Osteocyte (in vitro differentiated cells): ENCODE results near the gene PPP1R13B. TPM values are rescaled to one million over a fixed set of nuclear protein-coding genes. Genes with fewer than 3 reads are reported as not detected.

Experiments used
- DNase-seq: peaks from one replicate; pipeline ENCODE4 v3.0.0; 2021; ENCODE audit warnings: mixed read lengths; ENCODE audit not compliant: unreplicated experiment; ENCODE audit errors: extremely low spot score
- H3K27ac Mint-ChIP-seq: one replicate; pipeline ENCODE4 v1.8.0; 2021; ENCODE audit warnings: mild to moderate bottlenecking, mixed read lengths; ENCODE audit not compliant: unreplicated experiment
- H3K27me3 Mint-ChIP-seq: one replicate; pipeline ENCODE4 v1.8.0; 2021; ENCODE audit warnings: mixed read lengths; ENCODE audit not compliant: unreplicated experiment
- H3K36me3 Mint-ChIP-seq: one replicate; pipeline ENCODE4 v1.8.0; 2021; ENCODE audit warnings: mixed read lengths; ENCODE audit not compliant: unreplicated experiment
- H3K4me1 Mint-ChIP-seq: one replicate; pipeline ENCODE4 v1.8.0; 2021; ENCODE audit warnings: mixed read lengths; ENCODE audit not compliant: unreplicated experiment
- H3K4me3 Mint-ChIP-seq: one replicate; pipeline ENCODE4 v1.8.0; 2021; ENCODE audit warnings: mild to moderate bottlenecking, moderate library complexity, mixed read lengths; ENCODE audit not compliant: unreplicated experiment
- H3K9me3 Mint-ChIP-seq: one replicate; pipeline ENCODE4 v1.8.0; 2021; ENCODE audit warnings: mixed read lengths; ENCODE audit not compliant: unreplicated experiment
- total RNA-seq: library from RNA; stranded (reverse); gene quantifications from 2 replicates; pipeline ENCODE4 v1.2.1, GENCODE V29; 2021
- TF ChIP-seq, protein P1 (sequence below): fragments of 200-600 bp; sonication (generic); IDR thresholded peaks from 2 replicates; pipeline ENCODE4 v1.5.0; 2021; ENCODE audit warnings: antibody characterized with exemption, mild to moderate bottlenecking, moderate library complexity

PPP1R13B gene
- total RNA-seq, 1 donor from 2014 or later = 7.9 TPM

DNA sequence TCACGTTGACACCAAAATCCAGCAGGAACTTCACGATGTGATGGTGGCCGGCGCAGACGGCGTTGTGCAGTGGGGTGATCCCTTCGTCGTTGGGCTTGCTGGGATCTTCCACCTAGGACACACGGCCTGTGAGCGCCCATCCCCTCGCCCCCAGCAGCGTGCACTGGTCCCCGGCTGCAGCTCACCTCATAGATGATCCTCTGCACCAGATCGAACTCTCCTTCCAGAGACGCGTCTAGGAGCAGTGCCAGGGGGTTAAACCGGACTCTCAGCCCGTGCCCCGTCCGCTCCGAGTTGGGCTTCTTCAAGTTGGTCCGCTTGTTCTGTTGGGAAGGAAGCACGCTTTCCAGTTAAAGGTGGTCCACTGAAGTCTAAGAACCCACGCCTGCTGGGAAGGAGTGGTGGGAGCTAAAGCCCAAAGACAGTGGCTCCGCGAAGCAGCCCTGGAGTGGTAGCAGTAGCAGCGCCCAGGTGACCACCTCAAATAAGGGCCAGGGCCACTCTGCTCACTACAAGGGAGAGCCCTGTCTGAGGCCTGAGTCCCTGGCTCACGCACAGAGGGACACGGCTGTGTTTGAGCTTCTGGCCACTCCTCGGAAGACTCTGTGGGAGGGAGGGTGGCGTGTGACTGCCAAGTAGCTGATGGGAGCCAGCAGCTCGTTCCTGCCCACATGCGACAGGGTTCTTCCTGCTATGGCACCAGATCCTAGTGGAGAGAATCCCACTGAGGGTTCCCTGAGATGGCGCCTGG is 108.5 kb downstream of the PPP1R13B start:
- TF ChIP-seq, protein P1, sequence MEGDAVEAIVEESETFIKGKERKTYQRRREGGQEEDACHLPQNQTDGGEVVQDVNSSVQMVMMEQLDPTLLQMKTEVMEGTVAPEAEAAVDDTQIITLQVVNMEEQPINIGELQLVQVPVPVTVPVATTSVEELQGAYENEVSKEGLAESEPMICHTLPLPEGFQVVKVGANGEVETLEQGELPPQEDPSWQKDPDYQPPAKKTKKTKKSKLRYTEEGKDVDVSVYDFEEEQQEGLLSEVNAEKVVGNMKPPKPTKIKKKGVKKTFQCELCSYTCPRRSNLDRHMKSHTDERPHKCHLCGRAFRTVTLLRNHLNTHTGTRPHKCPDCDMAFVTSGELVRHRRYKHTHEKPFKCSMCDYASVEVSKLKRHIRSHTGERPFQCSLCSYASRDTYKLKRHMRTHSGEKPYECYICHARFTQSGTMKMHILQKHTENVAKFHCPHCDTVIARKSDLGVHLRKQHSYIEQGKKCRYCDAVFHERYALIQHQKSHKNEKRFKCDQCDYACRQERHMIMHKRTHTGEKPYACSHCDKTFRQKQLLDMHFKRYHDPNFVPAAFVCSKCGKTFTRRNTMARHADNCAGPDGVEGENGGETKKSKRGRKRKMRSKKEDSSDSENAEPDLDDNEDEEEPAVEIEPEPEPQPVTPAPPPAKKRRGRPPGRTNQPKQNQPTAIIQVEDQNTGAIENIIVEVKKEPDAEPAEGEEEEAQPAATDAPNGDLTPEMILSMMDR = no peak
- Mint-ChIP-seq H3K4me1 (peaks cover 8% of the 10 kb centered on the region), H3K9me3 (no peaks in the 10 kb centered on the region), H3K27ac (no peak overlapping the region), H3K36me3 (peaks cover 12% of the 10 kb centered on the region), H3K27me3 (no peaks in the 10 kb centered on the region), H3K4me3 (no peak overlapping the region)
- DNase-seq = no peak

DNA sequence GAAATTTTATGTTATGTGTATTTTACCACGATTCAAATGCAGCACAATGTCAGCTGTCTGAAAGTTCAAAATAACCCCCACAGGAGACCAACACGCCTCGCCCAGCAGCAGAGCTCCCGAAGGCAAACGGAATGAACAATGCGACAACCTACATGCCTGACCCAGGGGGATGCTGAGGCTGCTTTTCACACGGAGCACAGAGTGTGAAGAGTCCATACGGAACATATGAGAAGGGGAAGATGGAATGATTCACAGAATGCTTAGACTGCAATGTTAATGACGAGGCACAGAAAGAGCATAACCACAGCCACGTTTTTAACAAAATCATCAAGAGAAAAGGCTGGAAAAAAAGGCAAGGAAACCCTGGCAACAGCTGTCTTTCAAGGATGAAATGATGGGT is 109.2 kb downstream of the PPP1R13B start:
- no peak for DNase-seq
- Mint-ChIP-seq H3K4me3 (no peak overlapping the region), H3K36me3 (peaks cover 18% of the 10 kb centered on the region), H3K9me3 (no peaks in the 10 kb centered on the region), H3K27me3 (no peaks in the 10 kb centered on the region), H3K27ac (no peak overlapping the region), H3K4me1 (peaks cover 8% of the 10 kb centered on the region)
- TF ChIP-seq, protein P1 = no peak

DNA sequence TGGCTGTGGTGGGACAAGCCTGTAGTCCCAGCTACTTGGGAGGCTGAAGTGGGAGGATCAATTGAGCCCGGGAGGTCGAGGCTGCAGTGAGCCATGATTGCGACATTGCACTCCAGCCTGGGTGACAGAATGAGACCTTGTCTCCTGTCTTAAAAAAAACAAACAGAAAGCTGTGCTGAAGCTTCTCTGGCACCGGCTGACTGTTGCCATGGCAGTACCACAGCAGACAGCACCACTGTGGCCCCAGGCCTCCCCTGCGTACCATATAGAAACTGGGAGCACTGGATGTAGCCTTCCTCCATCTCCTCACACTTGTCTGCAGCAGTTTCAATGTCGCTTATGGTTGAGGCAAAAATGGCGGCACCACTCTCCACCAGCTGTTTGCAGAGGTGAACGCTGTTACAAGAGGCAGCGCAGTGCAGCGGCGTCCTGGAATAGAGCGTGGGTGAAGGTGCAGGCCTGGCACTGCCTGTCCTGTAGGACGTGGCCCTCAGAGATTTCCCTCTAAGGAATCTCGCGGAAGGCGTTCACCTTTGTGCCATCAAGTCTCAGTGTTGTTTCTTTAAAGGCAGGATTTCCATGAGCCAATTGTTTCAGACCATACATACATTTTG is 109.8 kb downstream of the PPP1R13B start:
- TF ChIP-seq, protein P1 = no peak
- Mint-ChIP-seq H3K4me1 (peaks cover 8% of the 10 kb centered on the region), H3K9me3 (no peaks in the 10 kb centered on the region), H3K36me3 (peaks cover 18% of the 10 kb centered on the region), H3K27ac (no peak overlapping the region), H3K27me3 (no peaks in the 10 kb centered on the region), H3K4me3 (no peak overlapping the region)
- no peak for DNase-seq

DNA sequence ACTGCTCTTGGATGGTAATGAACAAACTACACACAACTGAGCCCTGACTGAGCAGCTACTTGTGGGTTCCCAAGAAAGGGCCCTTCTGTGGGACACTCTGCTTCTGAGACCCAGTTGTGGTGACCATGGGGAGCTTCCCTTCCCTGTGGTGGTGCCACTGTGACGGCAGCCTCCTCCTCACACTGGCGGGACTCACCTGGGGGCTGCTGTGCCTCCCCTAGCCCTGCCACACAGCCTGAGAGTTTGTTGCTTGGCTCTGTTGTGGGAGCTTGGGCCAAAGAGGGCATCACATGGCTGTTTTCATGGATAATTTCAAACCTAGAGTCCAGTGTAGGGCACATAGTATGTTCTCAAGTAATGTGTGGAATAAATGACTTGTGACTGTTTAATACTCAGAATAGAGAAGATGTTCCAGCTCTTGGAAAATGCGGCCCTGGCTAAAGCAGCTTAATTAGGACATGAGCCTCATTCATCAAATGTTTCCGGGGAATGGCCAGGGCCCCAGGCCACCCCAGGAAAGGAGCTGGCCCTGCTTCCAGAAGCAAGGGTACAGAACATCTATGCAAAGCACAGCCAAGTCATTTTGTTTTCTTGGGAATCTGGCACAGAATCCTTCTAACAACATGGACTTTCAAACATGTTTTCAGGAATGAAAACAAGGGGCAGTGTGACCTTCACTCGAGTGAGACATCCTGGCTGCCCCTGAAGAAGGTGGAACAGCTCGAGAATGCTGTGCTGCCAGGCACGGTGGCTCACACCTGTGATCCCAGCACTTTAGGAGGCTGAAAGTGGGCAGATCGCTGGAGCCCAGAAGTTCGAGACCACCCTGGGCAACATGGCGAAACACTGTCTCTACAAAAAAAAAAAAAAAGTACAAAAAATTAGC is 110.6 kb downstream of the PPP1R13B start:
- Mint-ChIP-seq H3K4me1 (peaks cover 8% of the 10 kb centered on the region), H3K36me3 (peaks cover 18% of the 10 kb centered on the region), H3K9me3 (no peaks in the 10 kb centered on the region), H3K4me3 (no peak overlapping the region), H3K27ac (no peak overlapping the region), H3K27me3 (no peaks in the 10 kb centered on the region)
- TF ChIP-seq, protein P1 = no peak
- no peak for DNase-seq
